Spleen (tissue), 11 donors: ENCODE data around the gene SKIDA1. TPM values are rescaled to one million over a fixed set of nuclear protein-coding genes. Genes with fewer than 3 reads are reported as not detected.

ENCODE experiments used
- DNase-seq: peaks from one replicate; pipeline ENCODE4 v3.0.0-alpha.2; 2020
- H3K27ac ChIP-seq, 8 donors: fragments of 200-600 bp; sonication (generic) in 7 of 8; 1 replicate in 4 of 8; 2 replicates in 4 of 8; pipeline versions ENCODE4 v1.5.0 to v1.8.0; 2016 to 2021; ENCODE audit warnings: inconsistent platforms in 4 of 8, mild to moderate bottlenecking in 4 of 8, moderate library complexity in 1 of 8
- H3K27me3 ChIP-seq, 7 donors: fragments of 200-600 bp; sonication (generic) in 6 of 7; replicated peaks in 1 of 7; 1 replicate in 4 of 7; 2 replicates in 3 of 7; pipeline versions ENCODE4 v1.5.0 to v1.8.0; 2016 to 2021; ENCODE audit warnings: inconsistent platforms in 3 of 7, mild to moderate bottlenecking in 1 of 7
- H3K36me3 ChIP-seq, 6 donors: fragments of 200-600 bp; sonication (generic) in 5 of 6; 1 replicate in 4 of 6; 2 replicates in 2 of 6; pipeline versions ENCODE4 v1.5.0 to v1.8.0; 2016 to 2021; ENCODE audit warnings: inconsistent platforms in 2 of 6
- H3K4me1 ChIP-seq, 6 donors: fragments of 200-600 bp; sonication (generic) in 5 of 6; 1 replicate in 3 of 6; 2 replicates in 3 of 6; pipeline versions ENCODE4 v1.5.0 to v1.8.0; 2016 to 2021; ENCODE audit warnings: inconsistent platforms in 3 of 6
- H3K4me3 ChIP-seq, 8 donors: fragments of 200-600 bp; sonication (generic) in 7 of 8; 1 replicate in 4 of 8; 2 replicates in 4 of 8; pipeline versions ENCODE4 v1.5.0 to v1.8.0; 2016 to 2021; ENCODE audit warnings: inconsistent platforms in 4 of 8, mild to moderate bottlenecking in 4 of 8, moderate library complexity in 2 of 8
- H3K9me3 ChIP-seq, 8 donors: fragments of 200-600 bp; sonication (generic) in 7 of 8; 1 replicate in 4 of 8; 2 replicates in 4 of 8; pipeline versions ENCODE4 v1.5.0 to v1.8.0; 2016 to 2021; ENCODE audit warnings: inconsistent platforms in 4 of 8
- POLR2A ChIP-seq, 3 donors: fragments of 450-650 bp; IDR thresholded peaks; one replicate each; pipeline ENCODE4 v1.5.1; 2017; ENCODE audit warnings: antibody characterized with exemption in 3 of 3, mild to moderate bottlenecking in 1 of 3
- POLR2AphosphoS5 ChIP-seq, 3 donors: sonication (generic); formaldehyde crosslinking; IDR thresholded peaks; one replicate each; pipeline ENCODE4 v1.5.1; 2017; ENCODE audit warnings: antibody characterized with exemption in 3 of 3
- WGBS, 5 donors: extraction: QIAGEN DNeasy Blood & Tissue Kit in 3 of 5; methylation state at CpG; one replicate each; pipeline versions ENCODE4 v1.1.5 to v1.1.7; 2013 to 2018; 5-methylcytosine and 5-hydroxymethylcytosine counted together
- intact Hi-C: fragments of 100-400 bp; cut with DNase I; formaldehyde crosslinking; loops from one replicate; pipeline ENCODE4 v1.15.0; 2023; ENCODE audit warnings: low total_unique reads
- polyA plus RNA-seq, 3 donors: library from polyadenylated mRNA; stranded (reverse); fragments of 200-250 nt; gene quantifications; one replicate each; pipeline ENCODE4 v1.2.1, GENCODE V29; 2013
- total RNA-seq, 7 donors: library from RNA; depleted of rRNA in 3 of 7; stranded (reverse); fragments of >200 nt in 3 of 7; fragmentation: NEBNext Ultra II Directional in 4 of 7; extraction: Animal tissue kit (Norgen Biotek cat#: 25700) in 4 of 7; gene quantifications; one replicate each; pipeline versions ENCODE4 v1.1.0 to v1.2.1, GENCODE V29; 2016 to 2021
- TF ChIP-seq, protein P1 (sequence below), 11 experiments: fragments of 200-600 bp in 7 of 11; fragments of 450-650 bp in 4 of 11; sonication (generic) in 4 of 11; IDR thresholded peaks in 8 of 11; conservative IDR thresholded peaks in 3 of 11; 1 replicate in 7 of 11; 2 replicates in 4 of 11; pipeline versions ENCODE4 v1.4.0 to v1.8.0; 2016 to 2021; ENCODE audit warnings: antibody characterized with exemption in 11 of 11, inconsistent platforms in 4 of 11, mild to moderate bottlenecking in 1 of 11
- donor health status: healthy with polysubstance abuse.
- donor health status: DM: no; HTN: no; CAD: no; lungs with moderate emphysema.
- donor health status: DM: no; HTN: no; CAD: no.
- donor health status: Bipolar disorder and iron deficiency.
- donor health status: healthy.
- donor health status: DM: no; HTN: no; CAD: no.
- donor health status: DM: yes; HTN: yes; CAD: no.

Gene SKIDA1
- total and polyA plus RNA-seq, 10 donors: 0.14 to 0.91 (median 0.44) TPM; not detected in 1

DNA sequence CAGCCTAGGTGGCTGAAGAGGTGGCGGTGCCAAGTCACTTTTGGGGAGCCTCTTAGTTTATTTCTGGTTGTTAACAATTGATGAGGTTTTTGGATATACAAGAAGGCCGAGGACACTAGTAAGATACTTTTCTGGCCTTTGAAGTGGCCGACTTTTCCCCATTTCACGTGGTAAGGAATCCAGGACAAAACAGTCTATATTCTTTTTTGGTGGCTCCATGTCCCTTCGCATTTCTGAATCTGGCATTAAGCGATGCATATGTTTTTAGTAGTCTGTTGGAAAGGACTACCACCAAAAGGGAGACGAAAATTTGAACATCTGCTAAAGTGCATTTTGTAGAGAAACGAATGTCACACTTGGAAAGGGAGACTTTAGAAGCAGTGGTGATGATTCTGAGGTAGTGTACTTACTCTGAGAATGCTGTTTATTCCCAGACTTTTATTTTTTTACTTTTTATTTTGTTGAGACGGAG lies 10.0 kb upstream of the SKIDA1 start:
- WGBS, 5 donors: 37 to 53% (median 51%) methylated on average over 9 of the region's 9 CpGs
- intact Hi-C loops: no loop called here
- H3K4me1 ChIP-seq: peaks cover 10 to 43% (median 26%) of the 10 kb centered on the region in 6 donors
- H3K36me3 ChIP-seq: peaks cover 0 to 42% (median 23%) of the 10 kb centered on the region in 6 donors
- peak overlapping the region; percentile 54 to 97 (median 94) for H3K27ac ChIP-seq
- no peaks in the 10 kb centered on the region for H3K27me3 ChIP-seq
- no peak for DNase-seq
- TF ChIP-seq, protein P1, sequence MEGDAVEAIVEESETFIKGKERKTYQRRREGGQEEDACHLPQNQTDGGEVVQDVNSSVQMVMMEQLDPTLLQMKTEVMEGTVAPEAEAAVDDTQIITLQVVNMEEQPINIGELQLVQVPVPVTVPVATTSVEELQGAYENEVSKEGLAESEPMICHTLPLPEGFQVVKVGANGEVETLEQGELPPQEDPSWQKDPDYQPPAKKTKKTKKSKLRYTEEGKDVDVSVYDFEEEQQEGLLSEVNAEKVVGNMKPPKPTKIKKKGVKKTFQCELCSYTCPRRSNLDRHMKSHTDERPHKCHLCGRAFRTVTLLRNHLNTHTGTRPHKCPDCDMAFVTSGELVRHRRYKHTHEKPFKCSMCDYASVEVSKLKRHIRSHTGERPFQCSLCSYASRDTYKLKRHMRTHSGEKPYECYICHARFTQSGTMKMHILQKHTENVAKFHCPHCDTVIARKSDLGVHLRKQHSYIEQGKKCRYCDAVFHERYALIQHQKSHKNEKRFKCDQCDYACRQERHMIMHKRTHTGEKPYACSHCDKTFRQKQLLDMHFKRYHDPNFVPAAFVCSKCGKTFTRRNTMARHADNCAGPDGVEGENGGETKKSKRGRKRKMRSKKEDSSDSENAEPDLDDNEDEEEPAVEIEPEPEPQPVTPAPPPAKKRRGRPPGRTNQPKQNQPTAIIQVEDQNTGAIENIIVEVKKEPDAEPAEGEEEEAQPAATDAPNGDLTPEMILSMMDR (IDR thresholded peaks at IDR 0.05 in 8 of 11, conservative IDR thresholded peaks at IDR 0.05 in 3 of 11): no peak
- no peak for TF ChIP-seq POLR2A (IDR thresholded peaks at IDR 0.05)
- TF ChIP-seq POLR2AphosphoS5 (IDR thresholded peaks at IDR 0.05): no peak
- H3K9me3 ChIP-seq: no peaks in the 10 kb centered on the region
- peak overlapping the region; percentile 64 to 90 (median 76) for H3K4me3 ChIP-seq

DNA sequence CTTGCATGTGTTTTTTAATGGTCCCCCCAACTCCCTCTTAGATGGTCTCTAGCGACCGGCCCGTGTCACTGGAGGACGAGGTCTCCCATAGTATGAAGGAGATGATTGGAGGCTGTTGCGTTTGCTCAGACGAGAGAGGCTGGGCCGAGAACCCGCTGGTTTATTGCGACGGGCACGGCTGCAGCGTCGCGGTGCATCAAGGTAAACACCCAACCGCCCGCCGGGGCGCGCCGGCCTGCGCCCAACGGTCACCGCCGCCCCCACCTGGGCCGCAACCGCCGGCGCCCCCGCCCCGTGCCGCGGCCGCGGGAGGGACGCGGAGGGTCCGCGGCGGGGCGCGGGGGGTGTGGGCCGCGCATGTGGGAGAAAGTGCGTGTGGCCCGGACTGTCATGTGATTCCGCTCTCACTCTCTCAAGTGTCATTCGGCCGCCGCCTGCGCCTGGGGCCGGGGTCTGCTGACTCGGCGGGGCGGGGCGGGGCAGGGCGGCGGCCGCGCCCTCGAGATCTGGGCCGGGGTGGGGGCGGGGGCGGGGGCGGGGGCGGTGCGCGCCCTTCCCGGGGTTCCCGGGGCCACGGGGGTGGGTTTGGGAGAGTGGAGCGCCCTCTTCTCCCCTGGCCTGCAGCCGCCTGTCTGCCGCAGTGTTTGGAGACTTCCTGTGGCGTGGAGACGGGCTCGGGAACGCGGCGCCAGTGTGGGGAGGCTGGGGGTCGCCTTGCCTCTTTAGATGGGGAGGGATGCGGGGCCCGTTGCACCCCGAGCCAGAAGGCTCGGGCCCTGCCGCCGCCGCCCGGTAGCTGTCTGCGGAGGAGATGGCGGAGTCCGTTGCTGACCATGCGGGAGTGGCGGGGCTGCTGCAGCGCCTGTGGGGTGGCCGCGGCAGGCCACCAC lies 9.4 kb upstream of the SKIDA1 start:
- intact Hi-C loops: no loop called here
- H3K9me3 ChIP-seq: no peaks in the 10 kb centered on the region
- H3K27me3 ChIP-seq: no peaks in the 10 kb centered on the region
- WGBS, 5 donors: 1 to 6% (median 3%) methylated on average over 35 to 96 of the region's 96 CpGs
- DNase-seq: peak; percentile 92
- H3K27ac ChIP-seq: peak overlapping the region; percentile 93 to 97 (median 96)
- H3K4me3 ChIP-seq: peak overlapping the region; percentile 64 to 90 (median 76)
- peaks cover 0 to 36% (median 16%) of the 10 kb centered on the region in 6 donors for H3K36me3 ChIP-seq
- H3K4me1 ChIP-seq: peaks cover 10 to 43% (median 26%) of the 10 kb centered on the region in 6 donors
- TF ChIP-seq, protein P1 (IDR thresholded peaks at IDR 0.05 in 8 of 11, conservative IDR thresholded peaks at IDR 0.05 in 3 of 11): no peak
- peak in 2 of 3 donors; percentile 13 to 37 for TF ChIP-seq POLR2AphosphoS5 (IDR thresholded peaks at IDR 0.05)

DNA sequence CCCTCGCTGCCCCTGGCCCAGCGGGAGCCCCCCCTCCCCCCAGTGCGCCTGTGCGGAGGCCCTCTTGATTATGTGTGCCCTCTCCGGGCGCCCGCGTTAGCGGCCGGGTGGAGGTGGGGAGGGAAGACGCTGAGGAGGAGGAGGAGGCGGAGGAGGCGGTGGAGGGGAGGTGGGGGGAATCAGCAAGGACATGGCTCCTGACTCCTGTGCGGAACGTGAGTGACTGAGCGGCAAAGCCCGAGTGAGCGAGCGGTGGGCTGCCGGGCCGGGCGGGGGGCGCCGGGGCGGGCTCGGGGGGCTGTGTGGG lies 8.8 kb upstream of the SKIDA1 start:
- H3K4me3 ChIP-seq: peak overlapping the region; percentile 64 to 90 (median 76)
- intact Hi-C loops: no loop called here
- H3K36me3 ChIP-seq: peaks cover 0 to 30% (median 10%) of the 10 kb centered on the region in 6 donors
- no peak for DNase-seq
- H3K27ac ChIP-seq: peak overlapping the region; percentile 93 to 97 (median 96)
- TF ChIP-seq, protein P1 (IDR thresholded peaks at IDR 0.05 in 8 of 11, conservative IDR thresholded peaks at IDR 0.05 in 3 of 11): no peak
- TF ChIP-seq POLR2A (IDR thresholded peaks at IDR 0.05) (no peak), POLR2AphosphoS5 (IDR thresholded peaks at IDR 0.05) (no peak)
- H3K27me3 ChIP-seq: no peaks in the 10 kb centered on the region
- no peaks in the 10 kb centered on the region for H3K9me3 ChIP-seq
- peaks cover 10 to 43% (median 27%) of the 10 kb centered on the region in 6 donors for H3K4me1 ChIP-seq
- 0 to 5% (median 1%) methylated on average over 9 to 26 of the region's 26 CpGs for WGBS, 5 donors
